GM21526 (cell line): ENCODE results near the gene SPARCL1.
"Not testable (repeated sequence)": the region's sequence is repeated elsewhere in the genome, so short reads cannot be mapped to it uniquely, and the experiment has no call there.

Experiments used
- ATAC-seq: cut with Tn5 transposase; IDR thresholded peaks from one replicate; pipeline ENCODE4 v1.9.1; 2021; ENCODE audit warnings: moderate library complexity; ENCODE audit not compliant: unreplicated experiment, low FRiP score

The SPARCL1 gene

DNA sequence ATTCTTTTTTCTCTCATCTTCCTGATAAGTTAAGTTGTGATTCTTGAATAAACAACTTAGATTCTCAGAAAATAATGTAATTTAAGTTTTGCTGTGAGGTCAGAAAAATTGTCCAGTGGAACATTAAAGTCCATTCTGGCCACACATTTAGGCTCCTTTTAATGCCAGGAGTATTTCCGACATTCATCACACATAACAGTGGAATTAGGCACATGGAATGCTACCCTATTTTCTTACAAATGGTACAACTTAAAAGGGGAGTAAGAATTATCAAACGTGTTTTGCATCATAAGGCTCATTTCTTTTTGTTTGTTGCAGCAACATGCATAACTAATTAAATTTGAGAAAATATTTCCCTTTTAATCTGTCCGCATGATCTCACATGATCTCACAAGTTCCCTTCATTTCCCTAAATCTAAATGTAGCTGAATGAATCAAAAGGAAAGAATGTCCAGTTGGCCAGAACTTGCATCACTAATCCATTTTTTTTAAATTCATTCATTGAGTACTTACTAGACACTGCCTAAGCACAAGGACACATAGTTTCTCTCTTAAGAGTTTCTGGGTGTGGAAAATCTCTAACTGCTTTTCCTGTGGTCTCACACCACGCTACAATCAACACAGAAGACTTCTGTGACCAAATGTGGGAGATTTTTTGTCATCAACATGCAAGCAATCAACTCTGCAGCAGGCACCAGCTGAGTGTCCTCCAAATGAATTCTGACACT, 22.0 kb downstream of the SPARCL1 start:
- ATAC-seq: no peak

DNA sequence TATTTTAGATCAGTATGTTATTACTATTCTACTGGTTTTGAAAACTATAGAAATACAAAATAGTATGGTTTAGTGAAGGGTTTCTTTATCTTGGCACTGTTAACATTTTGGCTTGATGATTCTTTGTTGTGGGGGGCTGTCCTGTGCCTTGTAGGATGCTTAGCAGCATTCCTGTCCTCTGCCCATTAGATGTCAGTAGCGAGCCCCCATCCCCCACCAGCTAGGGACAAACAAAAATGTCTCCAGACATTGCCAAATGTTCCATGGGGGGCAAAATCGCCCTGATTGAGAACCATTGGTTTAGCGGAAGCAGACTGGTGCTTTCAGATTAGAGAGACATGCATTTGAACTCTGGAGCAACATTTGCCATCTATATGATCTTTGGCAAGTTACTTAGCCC, 23.3 kb downstream of the SPARCL1 start:
- no peak for ATAC-seq

DNA sequence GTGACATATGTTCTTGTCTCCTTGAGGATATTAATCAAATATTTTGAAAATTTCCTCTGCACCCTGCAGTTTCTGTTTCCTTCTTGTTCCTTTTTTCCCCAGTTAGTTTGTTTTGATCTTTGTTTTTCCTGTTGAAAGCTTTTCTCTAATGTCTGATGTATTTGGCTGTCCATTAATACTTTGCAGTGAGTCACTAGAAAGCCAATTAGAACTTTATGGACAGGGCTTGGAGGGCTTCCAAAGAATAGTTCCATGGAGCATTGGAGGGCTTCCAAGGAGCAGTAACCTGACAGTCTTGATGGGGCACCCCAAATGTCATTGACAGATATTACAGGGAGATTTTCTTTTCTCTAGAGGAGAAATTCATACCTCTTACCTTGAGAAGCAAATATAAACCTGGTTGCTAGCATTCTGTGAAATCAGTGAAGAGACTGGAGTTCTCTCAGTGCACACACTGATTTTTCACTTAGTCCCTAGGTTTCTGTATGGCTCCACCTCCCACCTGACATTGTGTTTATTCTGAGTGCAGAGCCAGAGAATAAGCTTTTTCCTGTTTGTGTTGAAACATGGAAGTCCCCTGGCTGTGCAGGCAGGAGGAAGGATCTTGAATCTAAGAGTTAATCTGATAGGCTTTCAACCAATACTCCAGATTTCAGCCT, 26.5 kb downstream of the SPARCL1 start:
- no peak for ATAC-seq

DNA sequence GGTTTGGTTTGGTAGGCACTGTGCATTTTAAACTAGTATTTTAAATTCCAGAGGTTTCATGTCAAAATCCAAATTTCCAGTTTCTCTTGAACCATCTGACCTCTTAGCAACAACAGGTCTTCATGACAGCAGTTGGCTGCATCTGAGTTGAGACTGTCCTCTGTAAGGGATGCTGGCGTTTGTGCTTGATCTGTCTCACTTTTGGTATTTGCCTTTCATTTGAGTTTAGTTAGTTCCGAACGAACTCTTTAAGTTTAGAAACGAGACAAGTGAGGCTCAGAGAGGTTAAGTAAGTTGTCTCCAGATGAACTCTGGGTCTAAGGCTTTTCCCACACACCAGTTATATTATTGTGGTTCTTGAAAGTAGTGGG, 29.1 kb downstream of the SPARCL1 start:
- ATAC-seq: peak; percentile 52

DNA sequence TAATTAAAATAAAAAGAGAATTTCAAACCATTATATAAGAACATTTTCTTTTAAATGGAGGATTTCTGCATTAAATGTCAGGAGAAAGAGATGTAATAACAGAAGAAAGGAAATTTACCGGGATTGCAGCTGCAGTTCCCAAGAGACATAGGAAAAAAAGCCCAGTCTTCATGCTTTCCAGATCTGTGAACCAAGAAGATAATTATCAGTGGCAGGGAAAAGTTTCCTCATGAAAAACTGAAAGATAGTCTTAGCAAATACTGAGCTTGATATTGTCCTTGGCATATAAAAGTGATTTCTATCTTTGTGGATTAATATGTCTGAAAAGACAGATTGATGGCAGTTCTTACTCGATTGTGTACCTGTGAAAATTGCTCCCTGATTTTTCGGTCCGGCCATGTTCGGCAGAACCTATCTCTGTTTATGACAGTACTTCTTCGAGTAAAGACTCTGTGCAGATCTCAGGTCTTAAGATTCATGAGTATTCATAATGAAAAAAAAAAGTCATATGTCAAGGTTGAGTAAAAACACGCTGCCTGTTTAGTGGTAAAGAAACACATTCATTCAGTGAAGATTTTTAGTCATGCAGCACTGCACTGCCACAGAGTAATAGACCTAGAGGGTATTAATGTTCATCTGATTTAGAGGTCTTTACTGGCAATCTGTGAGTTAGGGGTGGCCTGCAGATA, 29.6 kb downstream of the SPARCL1 start:
- peak; percentile 77 for ATAC-seq

DNA sequence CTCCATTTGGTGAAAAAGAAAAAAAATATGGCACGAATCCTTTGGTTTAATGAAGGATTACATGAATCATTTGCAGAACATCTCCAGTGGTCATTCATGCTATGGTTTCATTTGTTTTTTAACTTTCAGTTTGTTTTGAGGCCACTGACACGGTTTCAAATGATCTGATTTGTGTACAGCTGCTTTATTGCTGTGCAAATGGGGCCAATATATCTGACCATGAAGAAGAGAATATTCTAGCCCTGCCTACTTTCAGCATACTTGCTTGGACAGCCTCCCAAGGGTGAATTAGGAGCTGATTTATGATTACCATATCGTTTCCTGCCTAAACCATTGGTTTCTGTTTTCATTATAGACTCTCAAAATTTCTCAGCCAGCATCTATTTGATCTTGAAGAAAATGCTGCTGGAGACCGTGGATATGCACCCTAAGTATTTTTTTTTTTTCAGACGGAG, 30.7 kb downstream of the SPARCL1 start:
- ATAC-seq: peak; percentile 47

DNA sequence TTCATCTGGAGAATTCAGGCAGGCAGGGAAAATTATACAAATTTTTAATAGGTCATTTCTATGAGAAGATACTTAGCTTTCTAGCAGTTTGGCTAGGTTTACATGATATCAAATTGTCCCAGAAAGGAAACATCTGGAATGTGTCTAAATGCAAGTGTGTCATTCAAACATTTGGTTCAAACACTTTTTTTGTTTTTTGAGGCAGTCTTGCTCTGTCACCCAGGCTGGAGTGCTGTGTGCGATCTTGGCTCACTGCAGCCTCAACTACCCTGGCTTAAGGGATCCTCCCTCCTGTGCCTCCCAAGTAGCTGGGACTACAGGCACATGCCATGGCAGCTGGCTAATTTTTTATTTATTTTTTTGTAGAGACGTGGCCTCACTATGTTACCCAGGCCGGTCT, 31.6 kb downstream of the SPARCL1 start:
- ATAC-seq: no peak

DNA sequence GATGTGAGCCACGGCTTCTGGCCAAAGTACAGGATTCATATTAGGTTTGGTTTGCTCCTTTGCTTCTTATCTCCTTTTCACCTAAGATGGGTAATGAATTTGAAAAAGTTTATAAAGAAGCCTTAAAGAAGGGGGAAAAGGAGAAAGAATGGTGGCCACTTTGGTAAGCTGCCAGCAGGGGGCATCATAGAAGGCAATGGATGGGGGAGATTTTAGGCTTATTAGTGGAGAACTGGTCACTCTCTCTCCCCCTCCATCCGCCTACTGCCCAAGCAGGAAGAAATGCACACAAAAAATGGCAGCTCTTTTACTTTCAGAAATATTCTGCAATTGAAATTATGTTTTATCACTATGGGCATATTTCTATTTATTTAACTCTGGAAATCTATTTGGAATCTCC, 32.0 kb downstream of the SPARCL1 start:
- no peak for ATAC-seq

DNA sequence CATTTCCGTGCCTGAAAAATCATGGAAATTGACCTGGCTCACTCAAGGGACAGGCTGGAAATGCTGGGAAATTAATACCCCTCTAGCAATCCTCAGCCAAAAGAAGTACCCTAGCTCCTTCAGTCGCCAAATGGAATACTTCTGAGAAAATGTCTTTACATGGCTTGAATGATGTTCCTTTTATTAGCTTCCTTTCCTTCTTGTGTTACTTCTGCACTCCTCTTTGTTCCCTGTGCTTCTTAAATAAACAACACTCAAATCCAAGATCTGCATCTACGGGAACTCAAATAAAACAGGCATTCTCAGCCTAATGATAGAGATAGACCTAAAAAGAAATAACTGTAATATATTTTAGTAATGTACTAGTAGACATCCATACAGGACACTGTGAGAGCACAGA, 36.1 kb downstream of the SPARCL1 start:
- ATAC-seq: no peak

DNA sequence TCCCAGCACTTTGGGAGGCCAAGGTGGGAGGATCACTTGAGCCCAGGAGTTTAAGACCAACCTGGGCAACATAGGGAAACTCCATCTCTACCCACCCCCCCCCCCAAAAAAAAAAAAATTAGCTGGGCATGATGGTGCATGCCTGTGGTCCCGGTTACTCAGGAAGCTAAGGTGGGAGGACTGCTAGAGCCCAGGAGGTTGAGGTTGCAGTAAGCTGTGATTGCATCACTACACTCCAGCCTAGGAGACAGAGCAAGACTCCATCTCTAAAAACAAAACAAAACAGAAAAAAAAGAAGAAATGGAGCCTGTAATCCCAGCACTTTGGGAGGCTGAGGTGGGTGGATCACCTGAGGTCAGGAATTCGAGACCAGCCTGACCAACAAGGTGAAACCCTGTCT, 37.3 kb downstream of the SPARCL1 start:
- not testable (repeated sequence) for ATAC-seq

DNA sequence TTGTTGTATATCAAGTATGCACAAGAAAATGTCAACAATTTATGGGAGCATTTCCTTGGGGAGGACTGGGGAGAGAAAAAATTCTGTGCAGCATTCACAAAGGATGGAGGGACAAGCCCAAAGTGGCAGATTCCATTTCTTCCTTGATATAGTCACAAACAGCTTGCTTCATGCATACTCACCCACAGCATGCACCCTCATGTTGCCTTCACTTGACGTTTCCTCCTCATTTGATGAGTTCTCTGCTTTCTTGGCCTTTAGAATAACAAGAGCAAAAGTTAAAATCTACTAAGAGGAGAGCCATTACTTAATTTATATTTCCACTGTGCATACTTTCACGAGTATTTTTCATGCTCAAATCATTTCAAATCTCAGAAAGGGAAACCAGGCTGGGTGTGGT, 37.7 kb downstream of the SPARCL1 start:
- ATAC-seq: no peak

DNA sequence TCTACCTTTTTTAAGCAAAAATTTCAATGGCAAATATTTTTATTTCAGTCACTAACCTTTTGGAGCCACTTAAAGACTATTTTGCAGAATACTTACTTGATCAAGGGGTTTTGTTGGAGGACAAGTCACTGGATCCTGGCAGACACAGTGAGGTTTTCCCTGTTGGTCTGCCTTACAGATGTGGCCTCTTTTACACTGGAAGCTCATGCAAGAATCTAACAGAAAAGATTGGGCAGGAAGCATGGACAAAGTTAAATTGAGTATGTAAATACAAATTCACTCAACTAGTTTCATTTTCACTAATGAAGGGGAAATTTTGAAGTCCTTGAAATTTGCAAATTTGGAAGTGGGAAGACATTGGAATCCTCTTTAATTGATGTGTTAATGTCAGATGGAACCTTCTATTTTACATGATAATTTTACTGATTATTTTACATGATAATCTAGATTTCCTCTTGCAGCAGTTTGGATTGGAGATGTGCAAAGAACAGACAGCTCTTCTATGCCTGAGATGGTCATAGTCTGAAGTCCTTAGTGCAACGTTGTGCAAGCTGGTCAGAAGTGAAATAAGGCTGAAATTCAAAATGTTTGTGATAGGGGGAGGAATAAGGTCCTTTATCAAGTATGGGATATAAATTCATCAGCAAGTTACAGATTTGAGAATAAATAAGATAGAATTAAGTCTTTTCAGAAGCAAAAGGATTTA, 38.4 kb downstream of the SPARCL1 start:
- no peak for ATAC-seq

DNA sequence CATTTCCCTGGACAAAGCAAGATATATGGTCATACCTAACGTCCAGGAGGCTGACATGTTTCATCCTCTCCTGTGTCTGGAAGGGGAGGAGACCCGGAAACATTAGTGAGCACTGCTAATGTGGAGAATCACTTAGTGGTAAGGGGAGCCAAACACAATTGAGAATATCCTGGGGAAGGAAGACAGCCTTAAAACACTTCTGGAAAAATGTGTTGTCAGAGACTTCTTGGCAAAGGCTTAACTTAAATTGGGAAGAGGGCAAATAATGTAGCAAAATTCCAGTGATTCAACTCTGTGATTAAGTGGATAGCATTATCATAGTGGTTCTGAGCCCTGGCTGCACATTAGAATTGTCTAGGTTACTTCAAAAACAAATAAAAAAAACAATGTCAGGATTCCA, 39.5 kb downstream of the SPARCL1 start:
- ATAC-seq: no peak

DNA sequence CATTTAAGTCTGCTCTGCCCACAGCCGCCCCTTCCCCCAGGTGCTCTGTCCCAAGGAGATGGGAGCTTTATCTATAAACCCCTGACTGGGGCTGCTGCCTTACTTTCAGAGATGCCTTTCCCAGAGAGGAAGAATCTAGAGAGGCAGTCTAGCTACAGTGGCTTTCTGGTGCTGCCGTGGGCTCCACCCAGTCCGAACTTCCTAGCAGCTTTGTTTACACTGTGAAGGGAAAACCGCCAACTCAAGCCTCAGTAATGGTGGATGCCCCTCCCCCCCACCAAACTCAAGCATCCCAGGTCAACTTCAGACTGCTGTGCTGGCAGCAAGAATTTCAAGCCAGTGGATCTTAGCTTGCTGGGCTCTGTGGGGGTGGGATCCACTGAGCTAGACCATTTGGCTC, 40.5 kb downstream of the SPARCL1 start:
- not testable (repeated sequence) for ATAC-seq

DNA sequence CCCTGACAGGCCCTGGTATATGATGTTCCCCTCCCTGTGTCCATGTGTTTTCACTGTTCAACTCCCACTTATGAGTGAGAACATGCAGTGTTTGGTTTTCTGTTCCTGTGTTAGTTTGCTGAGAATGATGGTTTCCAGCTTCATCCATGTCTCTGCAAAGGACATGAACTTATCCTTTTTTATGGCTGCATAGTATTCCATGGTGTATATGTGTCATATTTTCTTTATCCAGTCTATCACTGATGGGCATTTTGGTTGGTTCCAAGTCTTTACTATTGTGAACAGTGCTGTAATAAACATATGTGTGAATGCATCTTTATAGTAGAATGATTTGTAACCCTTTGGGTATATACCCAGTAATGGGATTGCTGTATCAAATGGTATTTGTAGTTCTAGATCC, 45.9 kb downstream of the SPARCL1 start:
- not testable (repeated sequence) for ATAC-seq

DNA sequence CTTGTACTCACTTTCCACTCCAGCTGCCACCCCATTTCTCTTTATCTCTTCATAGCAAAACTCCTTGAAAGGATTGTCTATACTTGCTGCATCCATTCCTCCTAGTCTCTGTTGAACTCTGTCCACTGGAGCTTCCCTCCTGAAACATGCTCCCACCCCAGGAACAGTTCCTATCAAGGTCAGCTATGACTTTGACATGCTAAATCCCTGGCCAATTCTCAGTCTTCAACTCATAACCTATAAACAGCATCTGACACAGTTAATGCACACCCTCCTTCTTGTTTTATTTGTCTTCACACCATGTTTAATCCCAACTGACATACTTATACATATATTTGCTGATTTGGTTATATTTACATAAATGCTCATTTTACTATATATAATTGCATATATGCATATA, 47.8 kb downstream of the SPARCL1 start:
- no peak for ATAC-seq

DNA sequence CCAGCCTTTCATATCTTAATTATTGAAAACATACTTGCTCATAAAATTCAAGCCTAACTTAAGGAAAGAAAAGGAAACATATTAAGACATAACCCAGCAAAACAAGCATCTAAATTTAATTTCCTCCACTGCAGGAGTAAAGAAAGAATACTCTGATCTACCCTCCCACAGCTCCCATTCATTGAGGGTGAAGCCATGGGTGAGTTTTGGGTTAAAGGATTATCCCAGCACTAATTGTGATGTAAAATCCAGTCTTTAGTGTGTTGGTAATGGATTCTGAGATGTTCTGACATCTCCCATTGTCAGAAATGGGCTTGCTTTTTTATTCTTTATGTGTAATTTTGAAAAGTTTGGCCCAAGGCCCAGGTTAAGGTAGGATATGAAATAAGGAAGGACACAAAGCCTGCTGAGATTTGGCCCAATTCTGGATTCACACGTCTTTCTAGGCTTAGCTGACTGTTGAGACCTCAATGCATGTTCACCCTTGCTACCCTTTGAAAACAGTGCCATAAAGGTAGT, 50.4 kb downstream of the SPARCL1 start:
- no peak for ATAC-seq

DNA sequence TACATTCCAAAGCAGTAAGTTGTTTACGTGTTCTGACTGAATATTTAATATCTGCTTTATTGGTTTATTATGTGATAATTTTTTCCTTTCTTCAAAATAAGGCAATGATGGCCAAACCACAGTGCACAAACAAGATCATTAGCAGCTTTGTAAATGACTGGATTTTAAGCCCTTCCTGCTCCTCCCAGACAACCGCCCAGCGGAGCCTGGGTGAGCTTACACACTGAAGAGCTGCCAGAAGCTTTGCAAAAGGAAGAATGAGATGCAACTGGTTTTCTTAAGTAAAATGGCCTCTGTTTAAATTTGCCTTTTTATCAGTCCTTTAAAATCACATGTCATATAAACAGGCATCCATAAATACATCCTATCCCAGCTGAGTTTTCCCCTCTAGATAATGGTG, 52.2 kb downstream of the SPARCL1 start:
- ATAC-seq: no peak

DNA sequence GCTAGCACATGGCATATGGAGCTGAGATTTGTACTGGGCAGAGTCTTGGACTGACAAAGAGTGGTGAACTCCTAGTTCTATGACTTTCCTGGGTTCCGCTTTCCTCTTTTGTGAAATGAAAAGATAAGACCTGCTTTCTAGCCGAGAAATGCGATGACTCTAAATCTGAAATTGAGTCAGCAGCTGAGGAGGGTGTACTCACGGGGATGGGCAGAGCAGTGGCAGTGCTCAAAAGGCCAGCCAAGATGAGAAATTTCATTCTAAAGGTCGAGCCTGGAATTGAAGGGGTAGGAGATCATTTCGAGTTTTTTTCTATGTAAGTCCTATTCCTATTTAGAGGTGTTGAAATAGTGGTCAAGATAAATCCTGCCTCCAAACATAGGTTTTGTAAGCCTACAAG, 59.8 kb downstream of the SPARCL1 start:
- ATAC-seq: peak; percentile 52

DNA sequence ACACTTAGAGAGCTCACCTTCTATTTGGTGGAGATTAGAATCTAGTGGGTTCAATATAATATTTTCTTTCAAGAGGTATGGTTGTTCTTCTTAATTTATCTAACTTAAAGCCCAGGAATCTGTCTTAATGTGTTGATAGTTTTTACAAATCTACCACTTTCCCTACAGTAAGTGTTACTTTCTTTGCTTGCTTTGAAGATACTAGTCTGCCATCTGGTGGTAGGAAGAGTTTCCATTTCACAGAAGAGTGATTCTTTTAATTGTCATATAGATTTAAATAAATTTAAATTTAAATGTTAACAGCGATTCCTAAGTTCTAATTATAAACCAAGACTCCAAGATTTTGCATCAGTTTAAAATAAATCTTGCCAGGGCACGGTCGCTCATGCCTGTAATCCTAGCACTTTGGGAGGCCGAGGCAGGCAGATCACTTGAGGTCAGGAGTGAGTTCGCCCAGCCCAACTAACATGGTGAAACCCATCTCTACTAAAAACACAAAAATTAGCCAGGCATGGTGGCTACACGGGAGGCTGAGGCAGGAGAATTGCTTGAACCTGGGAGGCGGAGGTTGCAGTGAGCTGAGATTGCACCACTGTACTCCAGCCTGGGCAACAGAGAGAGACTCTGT, 63.3 kb downstream of the SPARCL1 start:
- ATAC-seq: peak; percentile 64
